Mesenteric fat pad (tissue), 1 donor: ENCODE measurements around the gene OR5K3. TPM values are rescaled to one million over a fixed set of nuclear protein-coding genes. Genes with fewer than 3 reads are reported as not detected.

ENCODE experiments used
- DNase-seq: peaks from one replicate; pipeline ENCODE4 v3.0.0-alpha.2; 2020; ENCODE audit warnings: low spot score
- total RNA-seq: library from RNA; stranded (reverse); fragmentation: NEBNext Ultra II Directional; extraction: Animal tissue kit (Norgen Biotek cat#: 25700); gene quantifications from one replicate; pipeline ENCODE4 v1.2.1, GENCODE V29; 2021
- donor health status: DM: yes; HTN: yes; CAD: no.

The OR5K3 gene
- total RNA-seq, 1 donor from 2014 or later: not detected

DNA sequence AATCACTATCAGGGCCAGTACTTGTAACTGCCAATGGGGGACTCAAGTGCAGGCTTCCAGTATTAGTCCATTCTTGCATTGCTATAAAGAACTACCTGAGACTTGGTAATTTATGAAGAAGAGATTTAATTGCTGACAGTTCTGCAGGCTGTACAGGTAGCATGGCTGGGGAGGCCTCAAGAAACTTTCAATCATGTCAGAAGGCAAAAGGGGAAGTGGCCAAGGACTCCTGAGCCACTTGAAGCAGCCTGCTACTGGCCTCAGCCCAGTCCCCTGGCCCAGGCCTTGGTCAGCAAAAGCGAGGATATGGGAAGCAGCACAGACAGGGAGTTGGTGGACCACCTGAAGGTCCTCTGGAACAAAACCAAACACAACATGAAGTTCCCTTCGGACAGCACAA lies 43.3 kb downstream of the OR5K3 start:
- DNase-seq: no peak

- DNase-seq: no peak
Measured at GRCh38 chr3:98434412-98434811, 43.9 kb downstream of the OR5K3 start.

GRCh38 chr3:98440283-98440682 lies 49.8 kb downstream of the OR5K3 start:
- DNase-seq: no peak

Other genes starting within 250 kb of the OR5K3 start
- not detected for gene OR5H14, start 243.2 kb upstream of the OR5K3 start, total RNA-seq
- gene OR5H15, start 224.0 kb upstream of the OR5K3 start, total RNA-seq: not detected
- gene OR5H6, start 126.4 kb upstream of the OR5K3 start, total RNA-seq: not detected
- not detected for gene OR5H2, start 108.2 kb upstream of the OR5K3 start, total RNA-seq
- gene OR5K4, start 36.8 kb upstream of the OR5K3 start, total RNA-seq: not detected
- not detected for gene OR5K1, start 72.5 kb downstream of the OR5K3 start, total RNA-seq
- not detected for gene OR5K2, start 107.0 kb downstream of the OR5K3 start, total RNA-seq
- 79.2 TPM for gene CLDND1, start 132.2 kb downstream of the OR5K3 start, total RNA-seq
- gene GPR15, start 141.3 kb downstream of the OR5K3 start, total RNA-seq: not detected
- 14.7 TPM for gene CPOX, start 202.9 kb downstream of the OR5K3 start, total RNA-seq